Astrocyte (in vitro differentiated cells and primary cell): Measurements from ENCODE around the gene CFAP58. TPM values are rescaled to one million over a fixed set of nuclear protein-coding genes. Genes with fewer than 3 reads are reported as not detected.

Source experiments
- DNase-seq: peaks from one replicate; pipeline ENCODE4 v3.0.0-alpha.2; 2010; ENCODE audit warnings: low read depth
- FAIRE-seq: peaks from 2 replicates; lab custom pipeline; 2011; peaks lifted over from hg19 to GRCh38; lab: Jason Lieb, UNC
- H2AFZ ChIP-seq: 2 replicates; pipeline ENCODE4 v1.6.0; 2012; ENCODE audit warnings: low read depth, low read length, inconsistent platforms
- H3K27ac ChIP-seq: 2 replicates; pipeline ENCODE4 v1.5.1; 2011; ENCODE audit warnings: low read depth, low read length, inconsistent platforms
- H3K27me3 ChIP-seq: 2 replicates; pipeline ENCODE4 v1.6.0; 2011; ENCODE audit warnings: low read length, inconsistent platforms; ENCODE audit not compliant: insufficient read depth
- H3K36me3 ChIP-seq: 2 replicates; pipeline ENCODE4 v1.5.1; 2011; ENCODE audit warnings: low read length, inconsistent platforms; ENCODE audit not compliant: insufficient read depth
- H3K4me1 ChIP-seq: 2 replicates; pipeline ENCODE4 v1.5.1; 2011; ENCODE audit warnings: low read length, inconsistent platforms; ENCODE audit not compliant: insufficient read depth
- H3K4me2 ChIP-seq: 2 replicates; pipeline ENCODE4 v1.6.0; 2012; ENCODE audit warnings: low read length, inconsistent platforms
- H3K4me3 ChIP-seq: 2 replicates; pipeline ENCODE4 v1.5.1; 2011; ENCODE audit warnings: low read depth, mild to moderate bottlenecking, low read length, inconsistent platforms; ENCODE audit not compliant: insufficient read depth
- H3K79me2 ChIP-seq: 2 replicates; pipeline ENCODE4 v1.6.0; 2012; ENCODE audit warnings: mild to moderate bottlenecking, low read length, inconsistent platforms; ENCODE audit not compliant: insufficient read depth
- H3K9ac ChIP-seq: 2 replicates; pipeline ENCODE4 v1.6.0; 2012; ENCODE audit warnings: mild to moderate bottlenecking, low read length, inconsistent platforms
- H3K9me3 ChIP-seq: 2 replicates; pipeline ENCODE4 v1.5.1; 2012; ENCODE audit warnings: low read depth, mild to moderate bottlenecking, low read length, inconsistent platforms; ENCODE audit not compliant: insufficient read depth
- H4K20me1 ChIP-seq: 2 replicates; pipeline ENCODE4 v1.6.0; 2012; ENCODE audit warnings: low read length, inconsistent platforms; ENCODE audit not compliant: insufficient read depth
- H3K27ac Mint-ChIP-seq: one replicate; pipeline ENCODE4 v1.8.0; 2021; ENCODE audit warnings: mild to moderate bottlenecking, mixed read lengths; ENCODE audit not compliant: unreplicated experiment
- H3K27me3 Mint-ChIP-seq: one replicate; pipeline ENCODE4 v1.8.0; 2021; ENCODE audit warnings: low read depth, mixed read lengths; ENCODE audit not compliant: unreplicated experiment
- H3K36me3 Mint-ChIP-seq: one replicate; pipeline ENCODE4 v1.8.0; 2021; ENCODE audit warnings: low read depth, mixed read lengths; ENCODE audit not compliant: unreplicated experiment
- H3K4me1 Mint-ChIP-seq: one replicate; pipeline ENCODE4 v1.8.0; 2021; ENCODE audit warnings: low read depth, mixed read lengths; ENCODE audit not compliant: unreplicated experiment
- H3K4me3 Mint-ChIP-seq: one replicate; pipeline ENCODE4 v1.8.0; 2021; ENCODE audit warnings: mild to moderate bottlenecking, moderate library complexity, mixed read lengths; ENCODE audit not compliant: unreplicated experiment
- H3K9me3 Mint-ChIP-seq: one replicate; pipeline ENCODE4 v1.8.0; 2021; ENCODE audit warnings: mild to moderate bottlenecking, mixed read lengths; ENCODE audit not compliant: unreplicated experiment
- CTCF ChIP-seq: IDR thresholded peaks from 2 replicates; pipeline ENCODE4 v1.5.1; 2011; ENCODE audit warnings: low read depth, mild to moderate bottlenecking, inconsistent platforms, low read length, moderate library complexity; ENCODE audit not compliant: insufficient read depth
- EZH2 ChIP-seq: IDR thresholded peaks from 2 replicates; pipeline ENCODE4 v1.6.1; 2012; ENCODE audit warnings: mild to moderate bottlenecking, low read length, inconsistent platforms; ENCODE audit not compliant: insufficient read depth
- total RNA-seq: library from RNA; stranded (reverse); gene quantifications from 2 replicates; pipeline ENCODE4 v1.2.1, GENCODE V29; 2021

CFAP58 gene
- total RNA-seq, 1 donor from 2014 or later: 0.86 TPM

DNA sequence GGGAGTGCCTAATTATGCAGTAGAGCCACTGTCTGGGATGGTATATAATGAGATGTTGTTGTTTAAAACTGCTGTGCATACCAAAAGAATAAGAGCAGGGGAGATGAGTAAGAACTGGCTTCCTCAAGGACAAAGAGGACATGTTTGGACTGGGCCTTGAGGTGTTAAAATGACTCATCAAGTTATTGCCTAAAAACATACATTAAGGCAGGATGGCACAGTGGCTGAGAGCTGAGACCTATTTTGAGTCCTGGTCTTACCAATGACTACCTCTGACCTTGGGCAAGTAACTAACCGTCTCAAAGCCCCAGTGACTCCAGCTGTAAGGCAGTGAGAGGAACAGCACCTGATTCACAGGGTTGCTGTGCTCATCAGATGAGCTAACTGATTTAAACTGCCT lies 71.1 kb downstream of the CFAP58 start:
- Histone ChIP-seq H4K20me1 (no peaks in the 10 kb centered on the region), H3K79me2 (no peaks in the 10 kb centered on the region), H2AFZ (no peak overlapping the region), H3K9ac (no peak overlapping the region), H3K4me2 (no peak overlapping the region), H3K4me1 (no peaks in the 10 kb centered on the region), H3K36me3 (no peaks in the 10 kb centered on the region), H3K4me3 (no peak overlapping the region), H3K27ac (no peak overlapping the region), H3K9me3 (no peaks in the 10 kb centered on the region), H3K27me3 (no peaks in the 10 kb centered on the region)
- Mint-ChIP-seq H3K4me1 (peaks cover 5% of the 10 kb centered on the region), H3K27me3 (no peaks in the 10 kb centered on the region), H3K27ac (peak overlapping the region; percentile 49), H3K9me3 (no peaks in the 10 kb centered on the region), H3K4me3 (no peak overlapping the region), H3K36me3 (no peaks in the 10 kb centered on the region)
- TF ChIP-seq EZH2 (no peak), CTCF (no peak)
- DNase-seq: no peak
- FAIRE-seq: no peak

DNA sequence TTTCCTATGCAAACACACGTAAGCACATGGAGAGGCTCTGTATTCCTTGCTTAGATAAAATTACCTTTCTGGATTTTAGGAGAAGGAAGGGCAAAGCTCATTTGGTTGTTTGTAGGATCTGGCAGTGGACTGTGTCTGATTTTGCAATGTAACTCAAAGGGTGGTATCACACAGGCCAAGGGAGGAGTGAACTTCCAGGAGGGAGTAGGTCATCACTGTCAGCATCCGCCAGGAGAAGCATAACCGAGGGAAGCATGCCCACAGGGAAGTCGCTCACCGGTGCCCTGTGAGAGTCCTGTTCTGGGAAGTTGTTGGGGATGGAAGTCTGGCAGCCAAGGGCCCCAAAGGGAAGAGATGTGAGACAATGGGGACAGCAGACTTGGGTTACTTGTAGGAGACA lies 74.4 kb downstream of the CFAP58 start:
- H3K27me3 ChIP-seq: no peaks in the 10 kb centered on the region
- H3K27ac ChIP-seq: no peak overlapping the region
- no peaks in the 10 kb centered on the region for H3K36me3 Mint-ChIP-seq
- no peak overlapping the region for H3K4me2 ChIP-seq
- no peaks in the 10 kb centered on the region for H3K79me2 ChIP-seq
- no peaks in the 10 kb centered on the region for H4K20me1 ChIP-seq
- no peak overlapping the region for H3K27ac Mint-ChIP-seq
- H3K9ac ChIP-seq: no peak overlapping the region
- H2AFZ ChIP-seq: no peak overlapping the region
- DNase-seq (no peak), FAIRE-seq (no peak)
- no peaks in the 10 kb centered on the region for H3K27me3 Mint-ChIP-seq
- H3K9me3 ChIP-seq: no peaks in the 10 kb centered on the region
- no peaks in the 10 kb centered on the region for H3K36me3 ChIP-seq
- H3K4me1 Mint-ChIP-seq: peaks cover 5% of the 10 kb centered on the region
- H3K4me3 Mint-ChIP-seq: no peak overlapping the region
- H3K9me3 Mint-ChIP-seq: no peaks in the 10 kb centered on the region
- H3K4me1 ChIP-seq: no peaks in the 10 kb centered on the region
- TF ChIP-seq EZH2 (no peak), CTCF (no peak)
- no peak overlapping the region for H3K4me3 ChIP-seq

DNA sequence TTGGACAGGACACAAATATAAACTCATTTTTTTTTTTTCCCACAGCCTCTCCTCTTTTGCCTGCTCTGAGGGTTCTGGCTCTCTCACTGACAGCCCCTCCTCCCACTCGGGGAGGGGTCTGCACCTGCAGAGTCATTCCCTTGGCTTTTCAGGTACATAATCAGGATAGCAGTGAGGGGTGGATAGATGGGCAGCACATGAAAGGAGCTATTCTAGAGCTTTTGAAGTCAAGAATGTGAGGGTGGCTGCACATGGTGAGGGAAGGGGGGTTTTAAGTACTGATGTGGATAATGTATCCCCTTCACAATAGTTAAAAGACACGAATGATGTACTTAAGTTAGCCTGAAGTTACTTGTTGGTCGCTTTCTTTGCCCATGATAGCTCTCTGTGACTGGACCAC lies 76.2 kb downstream of the CFAP58 start:
- Histone ChIP-seq H4K20me1 (no peaks in the 10 kb centered on the region), H3K4me3 (no peak overlapping the region), H3K9ac (no peak overlapping the region), H3K27ac (no peak overlapping the region), H3K27me3 (no peaks in the 10 kb centered on the region), H3K4me1 (peaks cover 4% of the 10 kb centered on the region), H3K9me3 (no peaks in the 10 kb centered on the region), H3K4me2 (no peak overlapping the region), H3K36me3 (no peaks in the 10 kb centered on the region), H2AFZ (no peak overlapping the region), H3K79me2 (no peaks in the 10 kb centered on the region)
- FAIRE-seq (no peak), DNase-seq (no peak)
- Mint-ChIP-seq H3K4me3 (no peak overlapping the region), H3K36me3 (no peaks in the 10 kb centered on the region), H3K9me3 (peaks cover 2% of the 10 kb centered on the region), H3K27ac (no peak overlapping the region), H3K27me3 (no peaks in the 10 kb centered on the region), H3K4me1 (peaks cover 7% of the 10 kb centered on the region)
- no peak for TF ChIP-seq EZH2
- TF ChIP-seq CTCF: no peak
